HG02938 (cell line): Measurements from ENCODE around the gene DPYSL5.

Experiments
- ATAC-seq: cut with Tn5 transposase; IDR thresholded peaks from one replicate; pipeline ENCODE4 v1.9.1; 2021; ENCODE audit warnings: mild to moderate bottlenecking, moderate library complexity; ENCODE audit not compliant: unreplicated experiment

Gene DPYSL5

DNA sequence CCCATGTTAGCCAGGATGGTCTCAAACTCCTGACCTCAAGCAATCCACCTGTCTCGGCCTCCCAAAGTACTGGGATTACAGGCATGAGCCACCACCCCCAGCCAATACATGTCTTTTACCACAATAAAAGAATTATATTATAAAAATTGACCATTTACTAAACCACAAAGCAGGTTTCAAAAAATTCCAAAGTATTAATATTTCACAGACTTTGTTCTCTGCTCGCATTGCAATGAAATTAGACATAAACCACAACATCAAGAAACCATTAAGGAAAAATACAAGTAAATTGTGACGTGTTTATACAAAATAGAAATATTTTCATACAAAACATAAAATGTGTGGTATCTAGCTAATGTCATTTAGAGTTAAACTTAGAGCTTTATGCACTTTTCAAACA, 109.1 kb downstream of the DPYSL5 start:
- ATAC-seq, result no peak

DNA sequence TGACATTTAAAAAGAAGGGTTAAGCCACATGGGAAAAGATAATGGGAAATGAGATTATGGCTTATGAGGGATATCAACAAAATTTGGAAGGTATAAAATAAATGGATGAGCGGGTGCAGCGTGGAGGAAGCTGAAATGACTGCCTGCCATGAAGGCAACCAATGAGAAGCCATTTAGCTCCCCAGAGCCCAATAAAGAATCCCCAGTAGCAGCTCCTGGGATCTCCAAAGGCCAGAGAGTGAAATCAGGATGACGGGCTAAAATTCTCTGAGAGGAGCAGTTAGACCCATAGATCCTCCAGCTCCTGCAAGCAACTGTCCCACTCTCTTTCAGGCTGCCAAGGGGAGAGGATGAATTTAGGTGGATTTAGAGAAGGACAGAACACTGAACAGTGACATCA, 109.6 kb downstream of the DPYSL5 start:
- no peak for ATAC-seq

DNA sequence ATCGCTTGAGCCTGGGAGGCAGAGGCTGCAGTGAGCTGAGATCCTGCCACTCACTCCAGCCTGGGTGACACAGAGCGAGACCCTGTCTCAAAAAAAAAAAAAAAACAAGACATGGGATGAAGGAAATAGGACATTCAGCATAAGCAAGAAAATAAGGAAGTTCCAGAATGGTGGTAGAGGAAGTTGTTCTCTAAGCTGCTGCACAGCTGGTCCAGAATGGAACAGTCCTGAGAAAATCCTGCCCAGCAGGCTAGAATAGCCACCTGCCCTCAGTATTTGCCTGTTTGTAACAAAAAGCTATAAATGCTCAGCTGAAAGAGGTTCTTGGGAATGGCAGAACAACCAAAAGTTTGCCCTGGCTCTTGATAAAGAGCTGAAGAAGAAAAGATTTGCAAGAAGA, 111.4 kb downstream of the DPYSL5 start:
- no peak for ATAC-seq

DNA sequence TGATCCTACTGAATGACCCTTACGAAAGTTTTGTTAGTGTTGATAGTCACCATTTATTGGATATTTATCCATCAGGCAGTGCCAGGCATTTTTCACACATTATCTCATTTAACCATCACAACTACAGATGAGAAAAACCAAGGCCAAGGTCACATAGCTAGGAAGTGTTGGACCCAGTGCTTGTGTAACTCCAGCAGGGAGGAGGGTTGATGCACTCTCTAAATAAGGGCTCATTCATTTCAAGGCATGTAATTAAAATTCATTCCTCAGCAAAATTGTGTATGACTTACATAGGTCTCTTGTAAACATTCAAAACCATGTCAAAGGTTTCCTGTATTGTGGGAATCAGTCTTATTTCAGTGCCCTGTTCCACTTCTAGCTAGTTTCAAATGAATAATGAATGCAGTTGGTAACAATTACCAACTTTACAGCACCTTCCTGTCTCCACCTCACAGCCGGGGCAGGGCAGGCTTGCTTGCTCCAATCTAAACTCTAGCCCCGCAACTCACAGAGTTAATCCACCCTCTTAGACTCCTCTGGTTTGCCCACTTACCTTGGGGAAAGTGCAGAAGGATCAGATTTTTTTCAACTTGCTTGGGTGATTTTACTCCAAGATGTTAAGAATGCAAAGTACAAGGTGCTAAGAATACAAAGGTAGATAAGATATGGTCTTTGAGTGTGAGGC, 116.7 kb downstream of the DPYSL5 start:
- ATAC-seq, result no peak

DNA sequence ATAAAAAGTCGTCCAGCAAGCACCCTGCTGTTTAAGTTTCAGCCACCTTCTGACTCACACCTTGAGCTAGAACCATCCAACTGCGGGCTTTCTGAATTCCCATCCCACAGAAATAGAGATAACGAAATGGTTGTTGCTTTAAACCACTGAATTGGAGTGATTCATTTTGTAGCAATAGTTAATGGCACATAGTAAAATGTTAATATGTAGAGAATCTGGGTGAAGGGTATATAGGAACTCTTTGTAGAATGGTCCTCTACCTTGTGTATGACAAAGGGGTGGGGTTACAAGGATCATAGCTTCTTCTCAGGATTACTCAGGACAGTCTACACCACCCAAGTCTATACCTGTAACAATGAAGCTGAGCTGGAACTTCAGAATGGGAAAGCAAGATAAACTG, 120.1 kb downstream of the DPYSL5 start:
- ATAC-seq, result no peak

DNA sequence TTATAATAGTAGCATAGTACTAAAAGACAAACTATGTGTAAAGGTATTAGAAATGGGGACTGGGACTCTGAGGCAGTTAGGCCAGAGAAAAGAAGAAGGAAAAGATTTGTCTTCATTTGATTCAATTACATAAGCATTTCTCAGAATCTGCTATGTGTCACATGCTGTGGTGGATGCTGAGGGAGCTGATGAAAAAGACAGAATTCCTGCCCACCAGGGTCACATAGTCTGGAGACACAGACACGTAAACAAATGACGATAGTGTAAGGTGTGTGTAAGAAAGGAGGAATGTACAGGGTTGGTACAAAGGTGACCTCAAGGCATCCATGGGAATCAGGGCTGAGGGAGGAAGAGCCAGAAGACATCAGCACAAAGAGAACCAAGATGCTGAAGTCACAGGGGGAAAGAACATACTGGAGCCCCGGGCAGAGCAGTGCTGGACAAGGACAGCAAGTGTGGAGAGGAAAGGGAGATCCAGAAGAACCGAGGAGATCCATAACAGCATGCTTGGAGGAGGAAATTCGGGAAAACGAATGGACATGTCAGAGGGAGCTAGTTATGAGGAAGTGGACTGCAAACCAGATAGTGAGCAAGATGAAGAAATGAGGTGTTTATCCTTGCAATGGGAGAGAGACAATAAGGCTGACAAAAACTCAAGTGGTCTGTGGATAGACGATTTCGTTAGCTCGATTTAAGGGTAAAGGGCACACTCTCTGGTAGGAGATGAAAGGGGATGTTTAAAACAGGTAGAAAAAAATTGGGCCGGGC, 121.3 kb downstream of the DPYSL5 start:
- ATAC-seq, result no peak

DNA sequence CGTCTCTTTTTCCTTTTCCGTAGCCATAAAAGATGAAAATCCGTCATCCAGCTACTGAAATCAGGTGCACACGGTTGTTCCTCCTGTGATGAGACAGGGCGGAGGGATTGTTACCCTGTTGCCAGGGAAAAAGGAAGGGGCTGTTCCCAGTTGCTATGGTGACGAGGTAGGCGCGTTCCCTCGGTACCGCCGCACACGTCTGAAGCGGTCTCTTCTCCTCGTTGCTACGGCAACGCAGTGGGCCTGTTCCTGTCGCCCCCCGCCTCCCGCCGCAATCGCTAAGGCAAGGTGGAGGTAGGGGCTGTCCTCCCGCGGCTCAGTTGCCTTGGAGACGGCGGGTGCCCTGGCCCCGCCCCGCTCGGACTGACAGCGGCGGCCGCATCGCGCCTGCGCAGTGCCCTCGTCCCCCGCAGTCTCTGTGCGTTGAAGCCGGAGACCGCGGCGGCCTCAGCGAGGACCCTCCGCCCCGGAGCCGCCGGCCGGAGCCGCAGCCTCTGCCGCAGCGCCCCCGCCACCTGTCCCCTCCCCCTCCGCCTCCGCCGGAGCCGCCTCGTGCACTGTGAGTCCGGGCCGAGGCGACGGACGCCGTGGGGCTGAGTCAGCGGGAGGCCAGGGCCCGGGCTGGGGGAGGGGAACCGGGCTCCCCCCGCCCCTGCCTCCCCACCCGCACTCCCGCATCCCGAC, 122.5 kb downstream of the DPYSL5 start, which contains the start of gene MAPRE3:
Gene MAPRE3, plus strand, starts transcription at position 394 of the 684 bp plus-strand sequence. CDS start 51,582 bp downstream, outside the sequence.
- ATAC-seq, result peak; percentile 70

DNA sequence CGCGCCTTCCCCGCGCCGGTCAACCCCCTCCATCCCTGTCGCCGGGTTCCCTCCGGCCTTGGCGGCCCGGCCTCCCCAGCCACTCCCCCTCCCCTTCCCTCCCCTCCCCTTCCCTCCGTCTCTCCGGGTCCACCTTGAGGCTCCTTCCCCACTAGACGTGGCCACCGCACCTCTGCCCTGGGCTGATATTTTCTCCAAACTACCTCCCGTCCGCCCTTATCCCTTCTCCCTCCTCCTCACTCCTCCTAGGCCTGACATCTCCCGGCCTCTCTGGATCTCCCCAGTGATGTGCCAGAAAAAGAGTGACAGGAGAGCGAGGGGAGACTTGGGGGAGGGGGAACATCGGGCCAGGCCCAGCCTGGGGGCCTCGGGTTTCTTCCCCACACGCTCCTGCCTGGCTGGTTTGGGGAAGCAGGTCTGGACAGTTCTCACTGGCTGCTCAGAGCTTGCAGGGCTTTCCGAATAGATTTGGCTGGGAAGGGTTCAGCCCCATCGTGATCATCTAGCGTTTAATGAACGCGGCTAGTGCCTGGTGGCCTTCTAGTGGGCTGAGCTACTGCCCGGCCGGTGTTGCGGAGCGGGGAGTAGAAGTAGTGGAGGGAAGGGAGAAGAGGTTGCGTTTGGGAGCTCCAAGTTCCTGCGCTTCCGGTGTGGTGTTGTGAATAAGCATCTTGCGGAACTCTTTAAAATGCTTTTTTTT, 123.1 kb downstream of the DPYSL5 start:
- ATAC-seq, result no peak

DNA sequence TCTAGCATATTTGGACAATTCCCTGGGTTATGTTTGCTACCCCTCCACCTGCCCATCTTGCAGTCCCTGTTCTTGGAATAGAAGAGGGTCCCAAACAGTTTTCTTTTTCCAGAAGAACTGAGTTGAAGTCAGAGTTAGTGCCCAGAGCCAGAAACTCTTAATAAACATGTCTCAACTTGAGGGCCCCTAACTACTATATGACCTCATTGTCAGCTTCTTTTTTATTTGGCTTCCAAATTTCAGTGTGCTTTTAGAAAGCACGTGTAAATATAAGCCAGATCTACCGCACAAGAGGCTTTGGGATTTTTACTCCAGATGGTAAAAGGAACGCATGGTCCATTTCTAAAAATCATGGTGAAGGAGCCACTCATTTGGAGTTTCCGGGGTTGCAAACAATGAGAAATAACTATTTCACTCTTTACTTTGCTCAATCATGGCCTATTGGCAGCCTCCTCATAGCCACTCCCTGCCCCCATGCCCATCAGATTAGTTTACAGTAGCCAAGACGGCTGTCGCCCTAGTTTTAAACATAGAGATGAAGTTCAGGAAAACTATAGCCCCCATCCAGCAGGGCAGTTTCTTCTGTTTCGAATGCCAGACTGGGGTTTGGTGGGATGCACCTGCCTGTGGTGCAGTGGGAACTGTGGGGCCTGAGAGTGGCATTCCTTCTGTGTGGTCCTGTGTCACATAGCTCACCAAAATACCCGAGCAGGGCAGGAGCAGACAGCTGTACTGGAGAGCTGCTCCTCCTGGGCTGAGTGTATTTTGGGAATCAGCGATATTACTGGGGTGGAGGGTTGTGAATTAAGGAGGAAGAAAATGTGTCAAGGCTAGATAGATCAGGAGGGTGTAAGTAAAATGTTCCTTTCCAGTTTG, 124.2 kb downstream of the DPYSL5 start:
- ATAC-seq, result no peak

DNA sequence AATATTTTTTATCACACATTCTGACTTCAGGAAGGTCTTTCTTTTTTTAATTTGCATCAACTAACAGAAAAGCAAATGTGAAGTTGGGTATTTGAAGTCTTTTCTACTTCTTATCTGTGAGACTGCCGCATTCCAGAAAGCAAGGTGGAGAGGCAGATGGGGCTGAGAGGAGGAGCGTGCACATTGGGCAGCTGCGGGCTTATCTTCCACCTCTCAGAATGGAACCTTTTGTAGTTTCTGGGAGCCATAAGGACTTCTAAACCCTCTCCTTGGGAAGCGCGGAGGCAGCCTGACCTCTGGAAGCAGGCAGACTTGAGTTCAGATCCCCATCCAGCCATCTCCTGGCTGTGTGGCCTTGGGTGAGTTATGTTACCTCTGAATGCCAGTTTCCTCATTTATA, 126.4 kb downstream of the DPYSL5 start:
- ATAC-seq, result no peak

DNA sequence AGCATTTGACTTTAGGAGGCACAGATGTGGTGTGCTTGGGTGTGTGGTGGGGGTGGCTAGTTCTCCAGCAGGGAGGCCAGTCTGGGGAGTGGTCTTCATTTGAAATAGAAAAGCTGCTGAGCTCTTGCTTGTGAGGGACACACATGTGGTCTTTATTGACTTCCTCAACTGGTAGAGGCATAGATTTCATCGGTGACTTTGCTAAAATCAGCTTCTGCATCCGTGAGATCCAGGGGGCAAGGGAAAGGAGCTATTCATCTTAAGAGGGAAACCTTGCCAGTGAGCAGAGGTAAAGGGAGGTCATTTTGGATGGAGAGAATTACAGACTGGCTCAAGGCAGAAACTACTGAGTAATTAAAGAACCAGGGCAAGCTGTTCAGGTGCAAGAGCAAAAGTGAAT, 127.2 kb downstream of the DPYSL5 start:
- ATAC-seq, result no peak

DNA sequence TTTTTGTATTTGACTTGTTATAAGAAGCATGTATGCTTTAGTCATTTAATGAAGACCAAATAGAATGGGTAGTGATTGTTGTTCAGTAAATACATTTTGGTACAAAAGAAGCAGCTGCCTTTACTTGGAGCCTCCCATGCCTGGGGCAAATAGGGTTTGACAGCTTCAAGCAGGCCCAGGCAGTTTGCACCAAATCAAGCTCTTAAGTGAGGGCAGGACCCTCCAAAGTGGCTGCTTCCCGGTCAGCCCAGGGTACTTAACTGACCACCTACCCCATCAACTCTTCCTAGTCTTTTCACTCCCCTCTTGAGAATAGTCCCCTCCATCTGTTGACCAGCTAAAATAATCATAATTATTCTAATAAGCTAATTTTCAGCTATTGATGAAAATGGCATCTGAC, 127.7 kb downstream of the DPYSL5 start:
- no peak for ATAC-seq

DNA sequence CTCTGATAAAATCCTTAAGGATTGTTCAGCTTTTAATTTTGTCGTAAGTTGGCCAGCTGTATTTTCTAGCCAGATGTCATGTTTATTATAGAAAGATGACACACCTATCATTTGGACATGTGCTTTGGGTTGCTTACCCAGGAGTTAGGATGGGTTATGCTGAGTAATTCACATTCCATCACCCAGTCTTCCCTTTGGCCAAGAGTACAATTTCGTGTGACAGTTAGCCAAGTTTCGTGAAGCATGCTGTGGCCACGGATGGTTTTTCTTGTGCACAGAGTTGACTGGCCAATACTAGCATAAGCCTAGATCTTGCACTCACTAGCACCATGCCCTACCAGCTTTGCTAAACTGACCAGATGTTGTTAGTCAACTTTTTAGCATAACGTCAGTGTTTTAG, 128.3 kb downstream of the DPYSL5 start:
- no peak for ATAC-seq

DNA sequence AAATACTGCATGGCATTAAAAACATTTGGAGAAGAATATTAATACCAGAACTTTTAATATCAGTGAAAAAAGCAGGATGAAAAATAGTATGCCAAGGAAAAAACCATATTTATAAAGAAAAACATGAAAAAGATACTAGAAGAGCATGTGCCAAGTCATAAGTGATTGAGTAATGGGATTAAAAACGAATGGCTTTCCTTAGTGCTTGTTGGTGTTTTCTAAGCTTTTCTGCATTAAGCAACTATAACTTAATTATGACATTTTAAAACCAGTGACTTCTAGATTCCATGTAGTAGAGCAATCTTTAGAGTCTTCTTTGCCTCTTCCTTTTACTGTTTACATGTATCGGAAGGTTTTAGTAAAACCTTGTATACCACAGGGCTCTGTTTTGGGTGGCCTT, 129.1 kb downstream of the DPYSL5 start:
- ATAC-seq, result no peak

DNA sequence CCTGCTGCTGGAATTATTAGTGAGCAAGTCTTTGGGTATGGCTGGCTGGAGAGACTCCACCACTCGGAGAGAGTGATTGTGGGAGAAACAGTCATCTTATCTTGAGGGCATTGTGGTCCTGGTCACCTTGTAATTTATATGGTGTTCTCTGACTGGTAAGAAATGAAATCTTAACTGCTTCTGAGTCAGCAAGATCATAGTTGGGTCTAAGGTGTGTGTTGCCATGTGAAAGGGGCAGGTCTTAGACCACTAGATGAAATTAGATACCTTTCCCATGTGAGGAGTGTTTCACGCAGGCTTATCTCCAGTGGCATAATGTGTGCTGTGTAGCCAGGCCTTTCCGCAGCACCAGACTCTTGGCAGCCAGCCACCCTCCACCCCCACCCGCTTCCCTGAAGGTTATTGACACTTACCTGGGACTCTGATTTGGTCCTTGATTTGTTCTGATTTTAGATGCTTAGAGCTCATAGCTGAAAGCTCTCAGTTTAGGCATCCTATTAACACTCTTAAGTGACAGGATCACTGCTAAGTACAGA, 130.2 kb downstream of the DPYSL5 start:
- no peak for ATAC-seq

DNA sequence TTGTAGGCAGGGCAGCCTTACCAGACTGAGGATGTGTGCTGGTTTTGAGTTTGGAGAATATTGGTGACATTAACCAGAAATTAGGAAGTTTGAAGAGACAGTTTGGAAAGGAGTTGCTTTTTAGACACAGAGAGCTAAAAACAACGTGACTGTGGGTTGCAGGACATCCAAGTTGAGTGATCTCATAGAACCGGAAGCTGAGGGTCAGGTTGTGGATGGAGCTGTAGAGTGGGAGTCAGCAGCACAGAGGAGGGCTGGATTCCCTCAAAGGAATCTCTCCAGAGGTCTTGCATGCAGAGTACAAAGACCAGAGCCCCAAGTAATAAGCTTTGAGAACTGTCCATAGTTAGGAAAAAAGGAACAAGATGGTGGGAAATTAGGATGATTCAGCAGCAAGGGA, 131.8 kb downstream of the DPYSL5 start:
- no peak for ATAC-seq

DNA sequence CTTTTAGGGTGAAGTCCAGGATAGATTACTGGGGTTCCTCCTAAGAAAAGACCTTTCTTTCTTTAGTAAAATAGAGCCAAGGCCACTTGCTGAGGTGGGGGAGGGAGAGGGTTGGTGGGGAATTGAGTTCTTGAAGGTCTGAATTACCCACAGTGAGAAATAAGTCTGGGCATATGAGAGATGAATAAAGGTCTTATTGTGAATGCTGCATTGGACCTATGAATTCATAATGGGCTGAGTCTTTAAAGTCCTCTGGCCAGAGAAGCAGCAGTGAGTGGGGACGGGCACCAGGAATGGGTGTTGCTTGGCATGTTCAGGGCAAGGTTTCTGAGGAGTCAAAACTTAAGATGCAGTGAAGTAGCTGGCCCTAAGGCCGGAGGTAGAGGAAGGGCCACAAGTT, 133.0 kb downstream of the DPYSL5 start:
- ATAC-seq, result no peak

DNA sequence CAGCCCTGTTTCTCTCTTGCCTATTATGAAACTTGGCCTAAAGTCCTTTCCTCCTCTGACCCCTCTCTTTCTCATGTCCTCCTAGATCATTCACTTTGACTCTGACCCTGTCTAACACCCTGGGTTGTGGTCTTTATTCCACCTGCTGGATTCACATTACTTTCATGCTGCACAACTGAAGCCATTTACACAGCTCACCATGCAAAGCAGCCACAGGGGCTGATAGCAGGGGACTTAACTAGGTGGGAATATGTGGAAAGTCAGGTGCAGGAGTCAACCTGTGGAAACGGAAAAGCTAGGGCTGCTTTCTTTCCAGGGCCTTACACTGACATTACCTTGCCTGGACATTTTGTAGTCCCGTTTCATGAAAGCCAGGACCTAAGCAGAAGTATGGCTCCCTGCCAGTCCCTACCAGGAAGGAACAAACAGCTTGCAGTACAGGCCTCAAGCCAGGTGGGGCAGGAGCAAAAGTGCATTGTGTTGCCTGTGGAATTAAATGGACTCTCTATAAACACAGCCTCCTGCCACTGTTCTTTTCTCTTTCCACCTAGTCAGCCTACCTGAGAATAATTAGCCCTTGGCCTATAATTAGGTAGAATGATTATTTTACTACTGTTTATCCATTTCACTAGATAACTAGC, 134.3 kb downstream of the DPYSL5 start:
- no peak for ATAC-seq

DNA sequence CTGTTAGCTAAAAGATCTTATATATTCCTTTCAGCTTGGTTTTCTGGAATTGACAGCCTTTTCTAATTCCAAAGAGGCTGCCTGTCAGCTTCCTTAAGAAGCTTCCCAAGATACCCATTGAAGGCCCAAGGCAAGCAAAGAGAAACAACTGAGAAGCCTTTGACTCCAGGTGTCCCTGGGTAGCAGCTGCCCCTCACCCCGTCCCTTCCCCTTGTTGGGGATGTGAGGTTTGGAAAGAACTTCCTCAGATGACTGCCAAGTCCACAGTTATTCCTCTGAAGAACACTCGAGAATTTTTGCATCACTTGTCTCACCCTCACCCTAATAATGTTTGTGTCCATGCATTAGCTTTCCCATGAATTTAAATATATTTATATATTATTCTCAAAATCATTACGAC, 135.8 kb downstream of the DPYSL5 start:
- no peak for ATAC-seq

DNA sequence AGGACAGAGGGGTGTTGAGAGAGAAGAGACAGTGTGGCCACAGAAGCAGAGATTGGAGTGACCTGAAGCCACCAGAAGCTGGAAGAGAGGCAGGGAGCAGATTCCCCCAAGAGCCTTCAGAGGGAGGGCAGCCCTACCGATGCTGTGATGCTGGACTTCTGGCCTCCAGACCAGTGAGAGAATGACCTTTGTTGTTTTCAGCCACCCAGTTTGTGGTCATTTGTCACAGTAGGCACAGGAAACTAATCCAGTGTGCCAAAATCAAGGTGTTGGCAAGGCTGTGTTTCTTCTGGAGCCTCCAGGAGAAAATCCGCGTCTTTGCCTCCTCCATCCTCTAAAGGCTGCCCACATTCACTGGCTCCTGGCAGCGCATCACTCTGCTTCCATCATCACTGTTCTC, 137.9 kb downstream of the DPYSL5 start:
- no peak for ATAC-seq
